ENCODE results near the gene CGNL1. TPM values are rescaled to one million over a fixed set of nuclear protein-coding genes. Genes with fewer than 3 reads are reported as not detected.

Gene CGNL1
- total RNA-seq, 1 donor from 2014 or later, result 7.1 TPM

DNA sequence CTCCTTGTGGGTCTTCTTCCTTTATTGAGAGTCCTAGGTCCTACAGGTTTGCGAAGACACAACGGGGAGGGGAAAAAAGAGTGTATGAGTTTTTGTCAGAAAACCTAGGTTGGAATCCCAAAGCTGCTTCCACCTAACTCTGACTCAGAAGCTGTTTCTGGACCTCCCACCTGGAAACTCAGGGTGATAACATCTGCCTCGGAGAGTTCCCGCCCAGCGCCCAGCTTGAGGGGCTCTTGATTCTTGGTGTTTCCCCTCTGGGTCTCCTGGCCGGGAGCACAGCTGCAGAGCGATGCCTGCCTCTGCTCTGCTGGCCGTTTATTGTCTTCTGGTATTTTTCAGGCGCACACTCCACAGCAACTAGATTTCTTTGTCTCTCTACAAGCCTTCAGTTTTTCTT is 162.5 kb downstream of the CGNL1 start:
- no peak for TF ChIP-seq CTCF (IDR thresholded peaks at IDR 0.05)
- DNase-seq (ENCODE audit: low spot score), result no peak
- H3K4me3 Mint-ChIP-seq (ENCODE audit: unreplicated experiment), result no peak overlapping the region
- H3K27me3 Mint-ChIP-seq (ENCODE audit: low read depth), result no peaks in the 10 kb centered on the region
- H3K36me3 Mint-ChIP-seq (ENCODE audit: low read depth), result no peaks in the 10 kb centered on the region
- peaks cover 29% of the 10 kb centered on the region for H3K4me1 Mint-ChIP-seq (ENCODE audit: low read depth)
- H3K27ac Mint-ChIP-seq (ENCODE audit: unreplicated experiment), result no peak overlapping the region
- H3K9me3 Mint-ChIP-seq (ENCODE audit: low read depth), result no peaks in the 10 kb centered on the region

DNA sequence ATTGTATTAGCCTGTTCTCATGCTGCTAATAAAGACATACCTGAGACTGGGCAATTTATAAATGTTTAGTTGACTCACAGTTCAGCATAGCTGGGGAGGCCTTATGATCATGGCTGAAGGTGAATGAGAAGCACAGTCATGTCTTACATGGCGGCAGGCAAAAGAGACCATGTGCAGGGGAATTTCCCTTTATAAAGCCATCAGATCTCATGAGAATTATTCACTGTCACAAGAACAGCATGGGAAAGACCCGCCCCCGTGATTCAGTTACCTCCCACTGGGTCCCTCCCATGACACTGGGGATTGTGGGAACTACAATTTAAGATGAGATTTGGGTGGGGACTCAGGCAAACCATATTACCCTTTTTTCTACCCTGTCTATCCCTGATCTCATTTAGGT is 163.9 kb downstream of the CGNL1 start:
- DNase-seq (ENCODE audit: low spot score), result no peak
- Mint-ChIP-seq H3K36me3 (ENCODE audit: low read depth) (no peaks in the 10 kb centered on the region), H3K4me3 (ENCODE audit: unreplicated experiment) (no peak overlapping the region), H3K27ac (ENCODE audit: unreplicated experiment) (no peak overlapping the region), H3K9me3 (ENCODE audit: low read depth) (no peaks in the 10 kb centered on the region), H3K4me1 (ENCODE audit: low read depth) (peaks cover 23% of the 10 kb centered on the region), H3K27me3 (ENCODE audit: low read depth) (no peaks in the 10 kb centered on the region)
- TF ChIP-seq CTCF (IDR thresholded peaks at IDR 0.05), result no peak

DNA sequence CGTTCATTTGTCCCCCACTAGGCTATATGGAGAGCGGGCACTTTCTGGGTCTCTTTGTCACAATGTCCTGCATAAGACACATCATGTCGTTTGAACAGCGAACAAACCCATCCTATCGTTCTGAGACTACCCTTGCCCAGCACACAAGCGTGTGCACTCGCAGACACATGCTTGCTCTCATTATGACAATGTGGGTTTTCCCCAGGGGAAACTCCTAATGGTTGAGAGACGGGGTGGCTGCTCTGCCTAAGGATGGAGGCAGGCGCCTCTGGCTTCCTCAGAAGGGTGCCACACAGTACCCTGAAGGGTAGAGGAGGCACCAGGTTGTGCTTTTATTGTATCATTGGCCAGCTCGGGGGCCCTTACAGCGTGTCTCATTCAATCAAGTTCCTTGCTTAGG is 164.4 kb downstream of the CGNL1 start:
- Mint-ChIP-seq H3K4me3 (ENCODE audit: unreplicated experiment) (no peak overlapping the region), H3K9me3 (ENCODE audit: low read depth) (no peaks in the 10 kb centered on the region), H3K27me3 (ENCODE audit: low read depth) (no peaks in the 10 kb centered on the region), H3K36me3 (ENCODE audit: low read depth) (no peaks in the 10 kb centered on the region), H3K4me1 (ENCODE audit: low read depth) (peaks cover 23% of the 10 kb centered on the region), H3K27ac (ENCODE audit: unreplicated experiment) (no peak overlapping the region)
- no peak for DNase-seq (ENCODE audit: low spot score)
- TF ChIP-seq CTCF (IDR thresholded peaks at IDR 0.05), result no peak

DNA sequence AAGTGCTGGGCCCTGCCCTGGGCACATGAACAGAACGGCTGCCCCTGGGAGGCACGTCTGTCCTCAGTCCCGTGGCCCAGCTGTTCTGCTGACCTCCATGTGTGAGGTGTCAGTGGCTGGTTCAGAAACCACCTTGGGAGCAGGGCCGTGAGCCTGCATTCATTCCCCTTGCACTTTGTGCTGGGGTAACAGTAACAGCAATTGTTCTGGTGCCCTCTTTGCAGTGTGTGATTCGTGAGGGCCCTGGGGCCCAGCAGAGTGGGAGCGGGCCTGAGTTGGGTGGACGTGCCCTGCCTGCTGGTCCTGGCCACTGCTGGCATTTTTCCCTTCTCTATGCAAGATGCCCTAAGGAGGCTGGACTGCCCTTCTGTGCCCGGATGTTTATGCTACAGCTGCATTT is 165.0 kb downstream of the CGNL1 start:
- no peak overlapping the region for H3K27ac Mint-ChIP-seq (ENCODE audit: unreplicated experiment)
- no peaks in the 10 kb centered on the region for H3K27me3 Mint-ChIP-seq (ENCODE audit: low read depth)
- H3K9me3 Mint-ChIP-seq (ENCODE audit: low read depth), result no peaks in the 10 kb centered on the region
- no peak overlapping the region for H3K4me3 Mint-ChIP-seq (ENCODE audit: unreplicated experiment)
- DNase-seq (ENCODE audit: low spot score), result no peak
- no peaks in the 10 kb centered on the region for H3K36me3 Mint-ChIP-seq (ENCODE audit: low read depth)
- no peak for TF ChIP-seq CTCF (IDR thresholded peaks at IDR 0.05)
- peaks cover 17% of the 10 kb centered on the region for H3K4me1 Mint-ChIP-seq (ENCODE audit: low read depth)

- no peaks in the 10 kb centered on the region for H3K9me3 Mint-ChIP-seq (ENCODE audit: low read depth)
- no peaks in the 10 kb centered on the region for H3K36me3 Mint-ChIP-seq (ENCODE audit: low read depth)
- H3K27ac Mint-ChIP-seq (ENCODE audit: unreplicated experiment), result peak overlapping the region; percentile 5
These were observed 165.7 kb downstream of the CGNL1 start for GRCh38 chr15:57541805-57542504.

More at GRCh38 chr15:57541805-57542504, 165.7 kb downstream of the CGNL1 start:
- TF ChIP-seq CTCF (IDR thresholded peaks at IDR 0.05), result peak; percentile 90
- H3K4me1 Mint-ChIP-seq (ENCODE audit: low read depth), result peaks cover 10% of the 10 kb centered on the region
- H3K27me3 Mint-ChIP-seq (ENCODE audit: low read depth), result no peaks in the 10 kb centered on the region
- DNase-seq (ENCODE audit: low spot score), result no peak
- H3K4me3 Mint-ChIP-seq (ENCODE audit: unreplicated experiment), result no peak overlapping the region

All from chondrocyte (in vitro differentiated cells).